Nephron (organoid): ENCODE measurements around the gene SLC35F5.
"Not testable (repeated sequence)": the region's sequence is repeated elsewhere in the genome, so short reads cannot be mapped to it uniquely, and the experiment has no call there.

ENCODE experiments used
- H3K27ac Mint-ChIP-seq, 3 experiments: 2 replicates each; pipeline ENCODE4 v1.8.0; 2020; ENCODE audit warnings: mixed read lengths in 3 of 3, mild to moderate bottlenecking in 2 of 3, moderate library complexity in 1 of 3
- H3K27me3 Mint-ChIP-seq: 2 replicates; pipeline ENCODE4 v1.8.0; 2021; ENCODE audit warnings: low read depth, mild to moderate bottlenecking, moderate library complexity, mixed read lengths
- H3K36me3 Mint-ChIP-seq: 2 replicates; pipeline ENCODE4 v1.8.0; 2020; ENCODE audit warnings: low read depth, mixed read lengths
- H3K4me1 Mint-ChIP-seq: 2 replicates; pipeline ENCODE4 v1.8.0; 2020; ENCODE audit warnings: mixed read lengths
- H3K4me3 Mint-ChIP-seq, 3 experiments: 2 replicates each; pipeline ENCODE4 v1.8.0; 2020; ENCODE audit warnings: mild to moderate bottlenecking in 3 of 3, mixed read lengths in 3 of 3, moderate library complexity in 2 of 3
- H3K9me3 Mint-ChIP-seq: 2 replicates; pipeline ENCODE4 v1.8.0; 2020; ENCODE audit warnings: mixed read lengths
- TF ChIP-seq, protein P1 (sequence below), 3 experiments: fragments of 200-600 bp; sonication (generic); IDR thresholded peaks; one replicate each; pipeline ENCODE4 v1.5.0; 2021; ENCODE audit warnings: antibody characterized with exemption in 3 of 3; ENCODE audit not compliant: unreplicated experiment in 3 of 3

The SLC35F5 gene

GRCh38 chr2:113707106-113707505 lies 49.3 kb downstream of the SLC35F5 start:
- Mint-ChIP-seq H3K36me3 (peaks cover 13% of the 10 kb centered on the region), H3K27ac (peak overlapping the region in 1 of 3 experiments; percentile 65), H3K9me3 (no peaks in the 10 kb centered on the region), H3K4me1 (peaks cover 13% of the 10 kb centered on the region), H3K27me3 (no peaks in the 10 kb centered on the region), H3K4me3 (no peak overlapping the region)
- TF ChIP-seq, protein P1, sequence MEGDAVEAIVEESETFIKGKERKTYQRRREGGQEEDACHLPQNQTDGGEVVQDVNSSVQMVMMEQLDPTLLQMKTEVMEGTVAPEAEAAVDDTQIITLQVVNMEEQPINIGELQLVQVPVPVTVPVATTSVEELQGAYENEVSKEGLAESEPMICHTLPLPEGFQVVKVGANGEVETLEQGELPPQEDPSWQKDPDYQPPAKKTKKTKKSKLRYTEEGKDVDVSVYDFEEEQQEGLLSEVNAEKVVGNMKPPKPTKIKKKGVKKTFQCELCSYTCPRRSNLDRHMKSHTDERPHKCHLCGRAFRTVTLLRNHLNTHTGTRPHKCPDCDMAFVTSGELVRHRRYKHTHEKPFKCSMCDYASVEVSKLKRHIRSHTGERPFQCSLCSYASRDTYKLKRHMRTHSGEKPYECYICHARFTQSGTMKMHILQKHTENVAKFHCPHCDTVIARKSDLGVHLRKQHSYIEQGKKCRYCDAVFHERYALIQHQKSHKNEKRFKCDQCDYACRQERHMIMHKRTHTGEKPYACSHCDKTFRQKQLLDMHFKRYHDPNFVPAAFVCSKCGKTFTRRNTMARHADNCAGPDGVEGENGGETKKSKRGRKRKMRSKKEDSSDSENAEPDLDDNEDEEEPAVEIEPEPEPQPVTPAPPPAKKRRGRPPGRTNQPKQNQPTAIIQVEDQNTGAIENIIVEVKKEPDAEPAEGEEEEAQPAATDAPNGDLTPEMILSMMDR (IDR thresholded peaks at IDR 0.05; ENCODE audit: unreplicated experiment in 3 of 3) = no peak

- Mint-ChIP-seq H3K4me3 (peak overlapping the region in 1 of 3 experiments; percentile 20), H3K36me3 (peaks cover 8% of the 10 kb centered on the region), H3K4me1 (peaks cover 18% of the 10 kb centered on the region), H3K27ac (peak overlapping the region; percentile 65 to 74 (median 72)), H3K27me3 (no peaks in the 10 kb centered on the region), H3K9me3 (no peaks in the 10 kb centered on the region)
- TF ChIP-seq, protein P1 (IDR thresholded peaks at IDR 0.05; ENCODE audit: unreplicated experiment in 3 of 3) = no peak
These were observed 50.4 kb downstream of the SLC35F5 start for GRCh38 chr2:113705982-113706523.

DNA sequence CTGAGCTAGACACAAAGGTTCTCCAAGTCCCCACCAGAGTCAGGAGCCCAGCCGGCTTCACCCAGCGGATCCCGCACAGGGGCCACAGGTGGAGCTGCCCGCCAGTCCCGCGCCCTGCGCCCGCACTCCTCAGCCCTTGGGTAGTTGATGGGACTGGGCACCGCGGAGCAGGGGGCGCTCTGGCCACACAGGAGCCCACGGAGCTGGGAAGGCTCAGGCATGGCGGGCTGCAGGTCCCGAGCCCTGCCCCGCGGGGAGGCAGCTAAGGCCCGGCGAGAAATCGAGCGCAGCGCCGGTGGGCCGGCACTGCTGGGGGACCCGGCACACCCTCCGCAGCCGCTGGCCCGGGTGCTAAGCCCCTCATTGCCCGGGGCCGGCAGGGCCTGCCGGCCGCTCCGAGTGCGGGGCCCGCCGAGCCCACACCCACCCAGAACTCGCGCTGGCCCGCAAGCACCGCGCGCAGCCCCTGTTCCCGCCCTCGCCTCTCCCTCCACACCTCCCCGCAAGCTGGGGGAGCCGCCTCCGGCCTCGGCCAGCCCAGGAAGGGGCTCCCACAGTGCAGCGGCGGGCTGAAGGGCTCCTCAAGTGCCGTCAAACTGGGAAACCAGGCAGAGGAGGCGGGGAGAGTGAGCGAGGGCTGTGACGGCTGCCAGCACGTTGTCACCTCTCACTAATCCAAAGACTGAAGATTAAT lies 52.0 kb downstream of the SLC35F5 start:
- H3K9me3 Mint-ChIP-seq, H3K36me3 Mint-ChIP-seq, H3K27me3 Mint-ChIP-seq, H3K4me3 Mint-ChIP-seq: not testable (repeated sequence)
- Mint-ChIP-seq H3K4me1 (peaks cover 18% of the 10 kb centered on the region), H3K27ac (peak overlapping the region in 1 of 3 experiments; percentile 60)

GRCh38 chr2:113703386-113704299 lies 52.8 kb downstream of the SLC35F5 start:
- Mint-ChIP-seq H3K27ac (peak overlapping the region; percentile 64 to 87 (median 84)), H3K27me3 (no peaks in the 10 kb centered on the region), H3K4me3 (peak overlapping the region; percentile 2 to 28 (median 22)), H3K36me3 (peaks cover 8% of the 10 kb centered on the region), H3K4me1 (peaks cover 18% of the 10 kb centered on the region), H3K9me3 (peaks cover 7% of the 10 kb centered on the region)
- TF ChIP-seq, protein P1 (IDR thresholded peaks at IDR 0.05; ENCODE audit: unreplicated experiment in 3 of 3) = no peak

DNA sequence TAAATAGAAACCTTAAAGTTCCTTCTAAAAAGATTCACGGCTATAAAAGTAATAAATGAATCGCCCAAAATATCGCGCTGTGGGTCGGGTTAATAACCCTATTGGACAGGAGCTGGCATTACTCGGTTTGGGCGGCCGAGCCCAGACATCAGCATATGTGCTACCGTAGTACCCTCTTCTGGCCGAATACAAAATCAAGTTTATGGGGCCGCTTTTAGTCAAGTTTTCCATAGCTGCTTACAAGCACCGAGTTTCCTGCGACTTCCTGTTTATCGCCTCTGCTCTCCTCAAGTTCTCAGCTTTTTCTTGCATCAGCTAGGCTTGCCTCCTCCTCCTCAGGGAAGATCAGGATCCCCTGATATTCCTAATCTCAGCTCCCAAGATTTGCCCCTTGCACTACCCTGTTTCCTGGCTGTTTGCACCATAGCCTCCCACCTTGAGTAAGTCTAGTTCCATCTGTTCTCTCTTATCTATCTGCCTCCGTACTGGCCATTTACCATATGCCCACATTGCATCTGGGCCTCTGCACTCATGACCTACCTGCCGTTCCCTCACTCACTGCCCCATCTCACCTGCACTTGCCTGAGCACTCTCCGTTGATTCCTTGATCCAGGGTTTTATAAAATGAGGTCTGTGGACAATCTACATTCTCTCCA lies 56.1 kb downstream of the SLC35F5 start:
- Mint-ChIP-seq H3K27ac (no peak overlapping the region), H3K27me3 (no peaks in the 10 kb centered on the region), H3K4me3 (no peak overlapping the region), H3K4me1 (peaks cover 18% of the 10 kb centered on the region), H3K36me3 (peaks cover 5% of the 10 kb centered on the region), H3K9me3 (peaks cover 7% of the 10 kb centered on the region)
- TF ChIP-seq, protein P1 (IDR thresholded peaks at IDR 0.05; ENCODE audit: unreplicated experiment in 3 of 3) = no peak
